ENCODE measurements around the gene MORN4.

The MORN4 gene

DNA sequence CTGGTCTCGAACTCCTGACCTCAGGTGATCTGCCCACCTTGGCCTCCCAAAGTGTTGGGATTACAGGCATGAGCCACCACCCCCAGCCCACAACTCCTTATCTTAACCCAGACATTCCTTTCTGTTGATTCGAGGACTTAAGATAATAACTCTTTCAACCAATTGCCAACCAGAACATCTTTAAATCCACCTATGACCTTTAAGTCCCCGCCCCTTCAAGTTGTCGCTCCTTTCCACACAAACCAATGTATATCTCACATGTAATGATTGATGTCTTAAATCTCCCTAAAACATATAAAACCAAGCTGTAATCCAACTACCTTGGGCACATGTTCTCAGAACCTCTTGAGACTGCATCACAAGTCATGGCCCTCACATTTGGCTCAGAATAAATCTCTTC is 68.5 kb downstream of the MORN4 start:
- H3K27me3 ChIP-seq (ENCODE audit: control insufficient read depth in 2 of 2, insufficient read depth in 2 of 2, low read length in 2 of 2) = no peaks in the 10 kb centered on the region
- no peaks in the 10 kb centered on the region for H3K9me3 ChIP-seq (ENCODE audit: control insufficient read depth in 2 of 2, low read length in 2 of 2)
- no peak overlapping the region for H3K4me3 ChIP-seq (ENCODE audit: low read length in 2 of 2)
- H3K36me3 ChIP-seq (ENCODE audit: control insufficient read depth in 2 of 2, insufficient read depth in 2 of 2, low read length in 2 of 2) = no peaks in the 10 kb centered on the region
- H3K27ac ChIP-seq (ENCODE audit: low read depth in 2 of 2, low read length in 2 of 2) = no peak overlapping the region
- no peak overlapping the region for H3K9ac ChIP-seq (ENCODE audit: low read depth in 1 of 2, low read length in 2 of 2)
- H3K4me1 ChIP-seq (ENCODE audit: control insufficient read depth in 2 of 2, insufficient read depth in 2 of 2, low read length in 2 of 2) = no peaks in the 10 kb centered on the region

Measured in mucosa of rectum (tissue), 2 donors.